Fibroblast of pulmonary artery (primary cell): ENCODE data around the gene ADAMTS9.

Experiments
- DNase-seq: peaks from one replicate; pipeline ENCODE4 v3.0.0-alpha.2; 2010; ENCODE audit warnings: low read depth
- H3K4me3 ChIP-seq: replicated peaks from 2 replicates; pipeline ENCODE4 v1.5.1; 2011; ENCODE audit warnings: low read depth, mild to moderate bottlenecking, control low read depth, low read length, moderate library complexity
- TF ChIP-seq, protein P1 (sequence below): IDR thresholded peaks from 2 replicates; pipeline ENCODE4 v1.5.1; 2011; ENCODE audit warnings: mild to moderate bottlenecking, control low read depth, low read length, inconsistent platforms; ENCODE audit errors: missing control alignments

Gene ADAMTS9

DNA sequence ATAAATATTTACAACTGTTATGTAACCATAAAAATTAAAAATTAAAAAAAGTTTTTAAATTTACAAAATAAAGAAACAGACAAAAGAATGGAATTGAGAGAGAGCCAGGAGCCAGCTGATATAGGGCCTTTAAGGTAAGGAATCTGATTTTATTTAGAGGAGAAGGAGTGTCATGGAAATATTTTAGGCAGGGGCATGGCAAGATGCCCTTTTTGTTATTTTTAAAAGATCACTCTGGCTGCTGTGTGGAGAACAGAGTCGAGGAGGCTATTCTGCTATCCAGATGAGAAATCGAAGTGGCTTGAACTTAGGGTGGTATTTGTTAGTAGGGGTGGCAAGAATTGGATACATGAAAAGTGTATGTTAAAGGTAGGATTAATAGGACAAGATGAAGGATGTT lies 9.1 kb upstream of the ADAMTS9 start:
- no peak overlapping the region for H3K4me3 ChIP-seq
- no peak for DNase-seq
- TF ChIP-seq, protein P1, sequence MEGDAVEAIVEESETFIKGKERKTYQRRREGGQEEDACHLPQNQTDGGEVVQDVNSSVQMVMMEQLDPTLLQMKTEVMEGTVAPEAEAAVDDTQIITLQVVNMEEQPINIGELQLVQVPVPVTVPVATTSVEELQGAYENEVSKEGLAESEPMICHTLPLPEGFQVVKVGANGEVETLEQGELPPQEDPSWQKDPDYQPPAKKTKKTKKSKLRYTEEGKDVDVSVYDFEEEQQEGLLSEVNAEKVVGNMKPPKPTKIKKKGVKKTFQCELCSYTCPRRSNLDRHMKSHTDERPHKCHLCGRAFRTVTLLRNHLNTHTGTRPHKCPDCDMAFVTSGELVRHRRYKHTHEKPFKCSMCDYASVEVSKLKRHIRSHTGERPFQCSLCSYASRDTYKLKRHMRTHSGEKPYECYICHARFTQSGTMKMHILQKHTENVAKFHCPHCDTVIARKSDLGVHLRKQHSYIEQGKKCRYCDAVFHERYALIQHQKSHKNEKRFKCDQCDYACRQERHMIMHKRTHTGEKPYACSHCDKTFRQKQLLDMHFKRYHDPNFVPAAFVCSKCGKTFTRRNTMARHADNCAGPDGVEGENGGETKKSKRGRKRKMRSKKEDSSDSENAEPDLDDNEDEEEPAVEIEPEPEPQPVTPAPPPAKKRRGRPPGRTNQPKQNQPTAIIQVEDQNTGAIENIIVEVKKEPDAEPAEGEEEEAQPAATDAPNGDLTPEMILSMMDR = no peak

DNA sequence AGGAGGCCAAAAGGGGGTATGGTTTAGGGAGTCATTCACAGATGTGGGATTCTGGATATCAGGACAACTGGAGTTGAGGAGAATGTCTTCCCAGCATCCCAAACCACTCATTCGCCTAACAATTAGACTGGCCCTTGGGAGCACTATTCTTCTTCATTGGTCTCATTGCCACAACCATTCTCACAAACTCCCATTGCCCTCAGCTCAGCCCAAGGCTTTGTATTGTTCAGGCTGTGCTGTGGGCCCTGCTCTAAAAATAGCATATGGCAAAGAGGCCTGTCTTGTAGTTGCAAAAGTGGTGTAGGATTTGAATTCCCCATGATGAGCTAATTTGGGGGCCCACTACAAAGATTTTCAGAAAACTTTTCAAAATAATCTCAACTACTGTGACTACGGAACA lies 6.3 kb upstream of the ADAMTS9 start:
- no peak for DNase-seq
- TF ChIP-seq, protein P1 = no peak

DNA sequence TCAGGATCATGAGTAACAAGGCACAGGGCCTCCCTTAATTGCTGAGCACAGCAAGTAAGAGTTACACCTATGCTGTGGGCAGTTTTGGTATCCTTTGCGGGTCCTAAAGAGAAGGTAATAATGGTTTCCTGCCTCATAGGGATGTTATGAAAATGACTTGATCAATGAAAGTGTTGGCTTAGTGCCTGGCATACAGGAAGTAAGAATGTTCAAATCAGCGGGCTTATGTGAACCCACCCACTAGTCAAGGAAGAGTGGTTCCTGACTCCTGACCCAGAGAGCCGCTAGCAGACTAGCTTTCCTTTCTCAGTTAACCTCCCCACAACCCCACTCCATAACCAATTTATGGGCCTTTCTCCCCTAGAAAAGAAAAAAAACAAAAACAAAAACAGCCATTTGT lies 5.2 kb upstream of the ADAMTS9 start:
- DNase-seq = no peak
- no peak overlapping the region for H3K4me3 ChIP-seq
- TF ChIP-seq, protein P1 = no peak

More for the DNA sequence above, 6.3 kb upstream of the ADAMTS9 start:
- no peak overlapping the region for H3K4me3 ChIP-seq

DNA sequence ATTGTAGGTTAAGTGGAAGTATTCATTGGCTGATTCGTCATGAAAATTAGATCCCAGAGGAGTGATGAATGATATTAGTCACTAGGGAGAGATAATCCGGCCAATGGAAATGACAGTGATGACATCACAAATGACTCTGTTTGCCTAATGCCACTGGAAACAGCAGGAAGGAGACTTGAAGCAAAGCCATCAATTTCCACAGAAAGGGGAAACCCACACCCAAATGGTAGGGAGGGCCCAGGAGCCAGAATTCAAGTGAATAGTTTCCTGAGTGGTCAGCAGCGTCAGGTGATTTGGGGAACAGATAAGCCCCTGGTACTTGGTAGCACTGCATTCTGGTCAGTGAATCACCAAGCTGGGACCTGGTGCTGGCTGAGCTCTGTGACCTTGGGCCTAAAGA lies 3.3 kb upstream of the ADAMTS9 start:
- peak; percentile 63 for DNase-seq
- TF ChIP-seq, protein P1 = no peak
- no peak overlapping the region for H3K4me3 ChIP-seq

DNA sequence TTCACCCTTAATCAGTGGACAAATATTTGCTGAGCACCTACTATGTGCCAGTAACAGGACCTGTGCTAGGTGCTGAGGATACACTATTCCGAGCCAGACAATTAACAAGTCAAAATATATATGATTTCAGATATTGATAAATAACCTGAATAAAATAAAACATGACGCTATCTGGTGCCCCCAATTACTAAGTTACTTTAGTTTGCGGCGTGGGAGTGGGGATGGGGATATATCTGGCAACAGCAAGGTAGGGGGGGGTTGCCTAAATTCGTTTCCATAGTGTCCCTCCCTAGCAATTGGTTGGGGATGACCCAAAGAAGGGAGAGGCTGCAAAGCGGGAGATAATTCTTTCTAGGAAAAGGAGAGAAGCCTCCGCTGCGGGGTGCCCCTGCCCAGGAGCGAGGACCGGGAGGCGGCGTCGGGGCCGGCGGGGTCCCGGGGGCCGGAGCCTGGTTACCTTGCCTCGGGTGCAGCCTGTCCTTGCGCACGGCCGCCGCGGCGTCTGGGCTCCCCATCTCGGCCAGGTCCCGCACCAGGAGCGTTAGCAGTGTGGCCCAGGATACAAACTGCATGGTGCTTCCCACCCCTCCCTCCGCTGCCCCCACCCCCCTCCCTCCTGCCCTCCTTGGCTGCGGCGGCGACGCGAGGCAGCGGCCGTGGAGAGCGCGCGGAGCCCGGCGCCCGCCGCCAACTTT lies 567 bp downstream of the ADAMTS9 start:
- H3K4me3 ChIP-seq = peak overlapping the region; percentile 77
- DNase-seq = peak; percentile 7
- TF ChIP-seq, protein P1 = no peak

DNA sequence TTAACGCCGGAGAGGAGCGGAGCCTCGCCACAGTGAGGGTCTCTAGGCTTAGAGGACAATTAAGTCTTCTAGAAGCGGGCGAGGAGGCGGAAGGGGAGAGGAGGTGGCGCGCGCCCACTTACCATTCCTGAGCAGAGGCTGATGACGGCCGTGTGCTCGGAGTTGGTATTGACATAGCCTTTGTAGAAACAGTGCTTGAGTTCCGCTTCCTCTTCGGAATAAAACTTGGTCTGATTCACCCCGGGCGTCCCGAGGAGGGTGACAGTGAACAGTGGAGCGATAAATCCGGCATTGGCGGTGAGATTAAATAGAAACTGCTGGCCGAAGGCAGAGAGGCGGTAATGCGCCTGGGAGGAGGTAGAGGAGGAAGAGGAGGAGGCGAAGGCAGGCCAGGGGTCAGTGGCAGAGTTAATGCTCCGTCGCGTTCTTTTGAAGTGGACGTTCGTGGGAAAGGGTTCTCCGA lies 1.3 kb downstream of the ADAMTS9 start:
- peak overlapping the region; percentile 77 for H3K4me3 ChIP-seq

More for the DNA sequence above, 1.3 kb downstream of the ADAMTS9 start:
- TF ChIP-seq, protein P1 = no peak
- DNase-seq = no peak
